Islet of Langerhans (tissue), 1 donor: ENCODE data around the gene OTUD6A.
"Not testable (repeated sequence)": the region's sequence is repeated elsewhere in the genome, so short reads cannot be mapped to it uniquely, and the experiment has no call there.

Experiments used
- FAIRE-seq: peaks from one replicate; lab custom pipeline; 2011; peaks lifted over from hg19 to GRCh38; lab: Jason Lieb, UNC

OTUD6A gene

GRCh38 chrX:70046978-70047377, 15.3 kb upstream of the OTUD6A start:
- FAIRE-seq: no peak

GRCh38 chrX:70049406-70049805, 12.9 kb upstream of the OTUD6A start:
- FAIRE-seq: no peak

DNA sequence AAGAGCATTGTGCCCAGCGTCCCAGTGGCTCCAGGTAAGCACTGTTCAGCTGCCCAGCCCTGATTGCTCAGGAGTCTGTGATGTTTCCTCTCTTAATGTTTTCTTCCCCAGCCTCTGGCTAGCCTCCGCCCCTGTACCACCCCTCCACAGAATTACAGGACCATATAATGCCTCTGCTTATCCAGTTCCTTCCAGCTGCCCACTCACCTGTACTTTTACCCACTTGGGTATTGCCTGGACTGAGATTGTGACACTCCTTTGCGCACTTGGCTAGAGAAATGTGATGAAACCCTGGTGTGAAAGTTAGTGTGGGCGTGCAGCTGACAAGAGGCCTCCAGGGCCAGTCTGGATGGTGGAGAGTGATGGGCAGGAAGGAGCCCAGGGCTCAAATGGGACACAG, 12.3 kb upstream of the OTUD6A start, which contains the start of gene AWAT2:
Gene AWAT2 (minus strand): TSS at position 14 of the 400 bp plus-strand sequence. CDS start 6 bp downstream, at position 8.
- FAIRE-seq: no peak

- FAIRE-seq: no peak
Observed at GRCh38 chrX:70052895-70053615, 9.2 kb upstream of the OTUD6A start.

GRCh38 chrX:70054391-70054790, 7.9 kb upstream of the OTUD6A start:
- no peak for FAIRE-seq

GRCh38 chrX:70062961-70063550, 799 bp downstream of the OTUD6A start:
- FAIRE-seq: no peak

DNA sequence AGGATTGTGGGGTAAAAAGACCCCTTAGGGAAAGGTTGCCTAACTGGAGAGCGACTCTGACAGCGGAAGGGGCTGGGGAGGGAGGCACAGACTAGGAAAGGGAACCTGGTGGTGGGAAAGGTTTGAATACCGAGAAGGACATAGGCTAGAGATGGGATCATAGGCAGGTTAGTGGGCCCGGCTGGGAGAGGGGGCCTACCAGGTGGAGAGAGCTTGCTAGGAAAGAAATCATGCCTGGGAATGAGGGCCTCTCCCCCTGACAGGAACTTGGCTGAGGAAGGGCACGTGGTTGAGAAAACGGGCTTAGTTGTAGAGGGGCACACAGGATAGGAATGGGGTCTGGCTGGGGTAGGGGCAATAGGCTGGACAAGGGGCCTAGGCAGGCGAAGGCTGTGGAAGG, 4.4 kb downstream of the OTUD6A start:
- no peak for FAIRE-seq

DNA sequence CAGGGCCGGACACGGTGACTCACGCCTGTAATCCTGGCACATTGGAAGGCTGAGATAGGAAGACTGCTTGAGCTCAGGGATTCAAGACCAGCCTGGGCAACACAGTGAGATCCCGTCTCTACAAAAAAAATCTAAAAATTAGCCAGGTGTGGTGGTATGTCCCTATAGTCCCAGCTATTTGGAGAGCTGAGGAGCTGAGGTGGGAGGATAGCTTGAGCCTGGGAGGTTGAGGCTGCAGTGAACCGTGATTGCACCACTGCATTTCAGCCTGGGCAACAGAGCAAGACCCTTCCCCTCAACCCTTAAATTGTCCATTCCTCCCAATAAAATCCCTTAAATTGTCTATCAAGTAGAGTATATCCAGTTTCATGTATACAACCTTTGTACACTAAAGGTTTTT, 17.0 kb downstream of the OTUD6A start:
- FAIRE-seq: no peak

- no peak for FAIRE-seq
Observed at GRCh38 chrX:70079870-70080269, 17.6 kb downstream of the OTUD6A start.

DNA sequence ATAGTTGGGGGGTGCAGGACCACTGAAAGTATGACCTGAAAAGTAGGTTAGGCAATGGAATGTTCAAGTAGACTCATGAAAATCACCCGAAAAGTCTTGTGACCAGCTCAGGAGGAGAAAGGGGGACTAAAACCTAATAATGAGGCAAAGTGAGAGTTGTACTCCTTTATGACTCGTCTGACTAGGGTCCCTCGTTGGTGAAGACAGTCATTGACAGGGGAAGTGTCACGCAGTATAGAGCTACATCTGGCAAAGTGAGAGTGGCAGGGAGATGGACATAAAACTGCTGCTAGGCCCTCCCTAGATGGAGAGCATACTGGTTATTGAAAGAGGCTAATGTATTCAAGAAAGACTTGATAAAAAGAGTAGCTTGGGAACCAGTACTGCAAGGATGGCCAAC, 20.5 kb downstream of the OTUD6A start:
- FAIRE-seq: no peak

- no peak for FAIRE-seq
Observed at GRCh38 chrX:70084592-70085240, 22.5 kb downstream of the OTUD6A start.

GRCh38 chrX:70087857-70088630, 25.8 kb downstream of the OTUD6A start:
- no peak for FAIRE-seq

DNA sequence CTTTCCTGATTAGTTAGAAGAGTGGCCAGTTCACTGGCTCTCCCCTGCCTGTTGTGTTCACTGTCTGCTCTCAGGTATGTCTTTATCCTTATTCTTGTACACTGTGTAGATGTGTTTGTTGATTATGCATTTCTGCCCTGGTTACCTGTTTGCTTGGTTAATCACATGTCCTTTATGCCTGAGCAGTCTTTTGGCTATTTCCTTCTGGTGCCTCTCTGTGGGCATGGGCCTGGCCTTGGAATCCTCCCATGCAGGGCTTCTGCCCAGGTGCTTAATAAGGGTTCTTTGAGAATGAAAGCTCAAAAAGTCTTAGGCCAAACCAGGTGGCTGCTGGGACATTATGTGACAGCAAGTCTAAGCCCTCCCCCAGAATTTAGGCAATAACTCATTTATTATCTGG, 26.5 kb downstream of the OTUD6A start:
- no peak for FAIRE-seq

DNA sequence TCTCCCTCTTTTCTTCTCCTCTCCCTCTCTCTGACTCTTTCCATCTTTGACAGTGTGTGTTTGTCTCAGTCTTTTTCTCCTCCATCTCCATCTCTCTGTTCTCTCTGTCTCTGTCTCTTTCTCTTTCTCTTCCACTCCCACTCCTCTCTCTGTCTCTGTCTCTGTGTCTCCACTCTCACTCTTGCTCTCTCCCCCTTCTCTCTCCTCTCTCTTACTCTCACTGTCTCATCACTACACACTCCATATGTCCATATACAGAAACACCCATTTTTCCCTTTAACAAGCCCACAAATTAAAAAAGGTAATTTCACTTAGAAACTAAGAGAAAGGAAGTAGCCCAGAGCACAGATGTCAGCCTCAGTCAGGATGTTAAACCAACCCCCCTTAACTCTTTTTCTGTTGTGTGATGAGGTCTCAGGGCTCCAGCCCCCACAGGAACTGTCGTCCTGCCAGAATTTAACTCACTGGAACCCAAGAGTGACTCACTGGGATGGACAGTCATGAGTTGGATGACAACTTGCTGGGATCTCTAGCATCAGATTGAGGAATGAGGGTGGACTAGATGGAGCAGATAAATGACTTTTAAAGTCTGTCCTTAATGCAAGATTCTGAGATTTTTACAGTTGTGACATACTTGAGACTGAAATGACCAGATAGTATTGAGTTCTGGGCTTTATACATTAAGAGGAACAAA, 27.5 kb downstream of the OTUD6A start:
- no peak for FAIRE-seq

DNA sequence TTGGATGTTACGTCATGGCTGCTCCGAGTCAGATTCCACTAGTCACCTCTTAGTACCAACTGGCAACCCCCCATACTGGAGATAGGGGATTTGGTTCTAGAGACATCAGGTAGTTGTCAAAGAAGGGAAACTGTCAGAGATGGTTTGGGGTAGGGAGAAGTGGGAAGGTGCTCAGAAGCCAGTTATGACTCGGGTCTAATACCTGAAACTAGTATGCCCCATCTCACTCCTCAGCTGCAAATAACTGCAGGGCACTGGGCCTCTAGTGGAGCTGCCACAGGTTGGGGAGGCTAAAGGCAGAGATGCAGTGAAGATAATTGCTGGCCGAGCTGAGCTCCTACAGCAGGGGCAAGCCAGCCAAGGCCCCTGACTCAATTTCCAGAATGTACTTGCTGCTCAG, 30.0 kb downstream of the OTUD6A start:
- no peak for FAIRE-seq

GRCh38 chrX:70096052-70096451, 33.8 kb downstream of the OTUD6A start:
- no peak for FAIRE-seq

DNA sequence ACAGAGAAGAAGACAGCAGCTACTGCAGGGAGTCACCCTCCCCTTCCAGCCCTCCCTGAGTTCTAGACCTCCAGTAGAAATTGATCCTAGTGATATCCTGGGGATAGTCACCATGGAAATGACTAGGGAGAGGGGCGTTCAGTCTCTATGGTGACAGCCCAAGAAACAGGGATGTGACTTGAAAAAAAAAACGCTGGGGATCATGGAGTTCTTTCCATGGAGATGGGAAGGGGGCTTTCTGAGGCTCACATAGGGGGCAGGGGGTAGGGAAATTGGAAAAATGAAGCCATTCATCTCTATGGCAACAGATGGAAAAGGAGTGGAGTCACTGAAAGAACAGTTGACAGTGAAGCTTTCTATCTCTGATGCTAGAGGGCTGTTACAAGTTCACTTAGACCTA, 43.0 kb downstream of the OTUD6A start:
- no peak for FAIRE-seq

DNA sequence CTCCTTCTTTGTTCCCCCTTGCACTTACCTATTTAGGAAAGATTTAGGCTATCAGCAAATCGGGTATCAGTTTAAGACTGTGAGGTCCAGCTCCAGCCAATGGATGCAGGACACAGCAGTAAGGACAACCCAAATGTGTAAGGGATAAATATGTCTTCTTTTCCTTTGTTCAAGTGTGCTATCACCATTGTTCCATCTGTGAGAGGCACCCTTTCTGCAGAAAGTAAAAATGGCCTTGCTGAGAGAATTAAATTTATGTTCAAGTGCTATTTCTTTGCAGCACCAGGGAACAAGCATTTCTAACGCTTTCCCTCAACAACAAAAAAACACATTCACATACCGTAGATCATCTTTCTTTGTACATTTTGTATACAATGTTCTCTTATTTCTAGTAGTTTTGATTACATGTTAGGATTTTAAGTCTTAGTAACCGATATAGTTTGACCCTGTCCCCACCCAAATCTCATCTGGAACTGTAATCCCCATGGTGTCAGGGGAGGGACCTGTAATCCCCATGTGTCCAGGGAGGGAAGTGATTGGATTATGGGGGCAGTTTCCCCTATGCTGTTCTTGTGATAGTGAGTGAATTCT, 49.3 kb downstream of the OTUD6A start:
- FAIRE-seq: not testable (repeated sequence)
